HEK293T (cell line): ENCODE data around the gene SC5D.
A peak's percentile ranks its signal among the peaks of the same experiment; 100 is the strongest.

Source experiments
- CTCF ChIA-PET: fragments of 350-600 bp; formaldehyde crosslinking; extraction: SDS; loops from one replicate; lab custom pipeline; 2021; ENCODE audit warnings: antibody characterized with exemption, inconsistent platforms; lab: Yijun Ruan, JAX
- POLR2A ChIA-PET: fragments of 350-600 bp; formaldehyde crosslinking; extraction: SDS; loops from one replicate; lab custom pipeline; 2020; ENCODE audit warnings: antibody characterized with exemption, inconsistent platforms; lab: Yijun Ruan, JAX
- DNase-seq: peaks from one replicate; pipeline ENCODE4 v3.0.0; 2012; ENCODE audit warnings: mixed read lengths; ENCODE audit errors: extremely low spot score
- ARNT ChIP-seq: fragments of 450-650 bp; IDR thresholded peaks from 2 replicates; pipeline ENCODE4 v1.6.1; 2017; ENCODE audit warnings: mild to moderate bottlenecking
- BHLHE40 ChIP-seq: fragments of 450-650 bp; IDR thresholded peaks from 2 replicates; pipeline ENCODE4 v1.6.1; 2016; ENCODE audit warnings: mild to moderate bottlenecking, moderate library complexity, borderline replicate concordance
- CTBP1 ChIP-seq: fragments of 450-650 bp; IDR thresholded peaks from 2 replicates; pipeline ENCODE4 v1.6.1; 2016; ENCODE audit warnings: borderline replicate concordance
- ELF4 ChIP-seq: fragments of 450-650 bp; IDR thresholded peaks from 2 replicates; pipeline ENCODE4 v1.6.1; 2017; ENCODE audit warnings: antibody characterized with exemption
- FOXA1 ChIP-seq: fragments of 450-650 bp; IDR thresholded peaks from 2 replicates; pipeline ENCODE4 v1.6.1; 2016; ENCODE audit warnings: mild to moderate bottlenecking
- FOXK2 ChIP-seq: fragments of 450-650 bp; IDR thresholded peaks from 2 replicates; pipeline ENCODE4 v1.6.1; 2016; ENCODE audit warnings: mild to moderate bottlenecking
- FOXM1 ChIP-seq: fragments of 450-650 bp; IDR thresholded peaks from 2 replicates; pipeline ENCODE4 v1.6.1; 2017; ENCODE audit warnings: mild to moderate bottlenecking, borderline replicate concordance
- HDGF ChIP-seq: fragments of 450-650 bp; IDR thresholded peaks from 2 replicates; pipeline ENCODE4 v1.6.1; 2017; ENCODE audit warnings: antibody characterized with exemption, borderline replicate concordance
- L3MBTL2 ChIP-seq: fragments of 450-650 bp; conservative IDR thresholded peaks from 2 replicates; pipeline ENCODE4 v1.6.1; 2016; ENCODE audit warnings: mild to moderate bottlenecking
- LEF1 ChIP-seq: fragments of 450-650 bp; IDR thresholded peaks from 2 replicates; pipeline ENCODE4 v1.6.1; 2017; ENCODE audit warnings: mild to moderate bottlenecking, borderline replicate concordance
- NFRKB ChIP-seq: fragments of 450-650 bp; IDR thresholded peaks from 2 replicates; pipeline ENCODE4 v1.6.1; 2016; ENCODE audit warnings: mild to moderate bottlenecking, moderate library complexity
- PKNOX1 ChIP-seq: fragments of 450-650 bp; IDR thresholded peaks from 2 replicates; pipeline ENCODE4 v1.6.1; 2016
- SP1 ChIP-seq: fragments of 450-650 bp; IDR thresholded peaks from 2 replicates; pipeline ENCODE4 v1.6.1; 2017
- SUZ12 ChIP-seq: fragments of 450-650 bp; IDR thresholded peaks from 2 replicates; pipeline ENCODE4 v1.6.1; 2016; ENCODE audit warnings: mild to moderate bottlenecking
- TARDBP ChIP-seq: fragments of 450-650 bp; IDR thresholded peaks from 2 replicates; pipeline ENCODE4 v1.6.1; 2016
- ZNF384 ChIP-seq: fragments of 450-650 bp; IDR thresholded peaks from 2 replicates; pipeline ENCODE4 v1.6.1; 2016

SC5D gene

DNA sequence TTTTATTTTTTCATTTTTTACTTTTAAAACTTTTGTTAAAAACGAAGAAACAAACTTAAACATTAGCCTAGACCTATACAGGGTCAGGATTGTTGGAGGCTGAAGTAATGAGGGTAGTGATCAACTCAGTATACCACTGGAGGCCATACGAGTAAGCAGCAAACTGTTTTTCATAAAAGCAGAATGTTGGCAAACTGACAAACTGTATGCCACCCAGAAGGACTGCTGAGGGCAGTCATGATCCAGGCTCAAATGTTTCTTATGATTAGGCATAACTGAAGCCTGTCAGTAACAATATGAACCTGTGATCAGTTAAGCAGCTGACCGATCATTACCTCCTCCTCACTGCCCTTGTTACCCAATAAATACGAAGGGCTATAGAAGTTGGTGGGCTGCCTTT is 10.2 kb upstream of the SC5D start:
- DNase-seq: no peak
- ChIA-PET POLR2A (no interaction called here), CTCF (no interaction called here)
- TF ChIP-seq FOXK2: no peak
- TF ChIP-seq LEF1: no peak
- TF ChIP-seq SUZ12: no peak
- TF ChIP-seq SP1: no peak
- no peak for TF ChIP-seq L3MBTL2
- no peak for TF ChIP-seq HDGF
- TF ChIP-seq ELF4: no peak
- no peak for TF ChIP-seq NFRKB
- no peak for TF ChIP-seq TARDBP
- TF ChIP-seq BHLHE40: no peak
- TF ChIP-seq FOXA1: no peak
- no peak for TF ChIP-seq ZNF384
- TF ChIP-seq ARNT: no peak
- no peak for TF ChIP-seq PKNOX1
- no peak for TF ChIP-seq CTBP1
- TF ChIP-seq FOXM1: no peak

DNA sequence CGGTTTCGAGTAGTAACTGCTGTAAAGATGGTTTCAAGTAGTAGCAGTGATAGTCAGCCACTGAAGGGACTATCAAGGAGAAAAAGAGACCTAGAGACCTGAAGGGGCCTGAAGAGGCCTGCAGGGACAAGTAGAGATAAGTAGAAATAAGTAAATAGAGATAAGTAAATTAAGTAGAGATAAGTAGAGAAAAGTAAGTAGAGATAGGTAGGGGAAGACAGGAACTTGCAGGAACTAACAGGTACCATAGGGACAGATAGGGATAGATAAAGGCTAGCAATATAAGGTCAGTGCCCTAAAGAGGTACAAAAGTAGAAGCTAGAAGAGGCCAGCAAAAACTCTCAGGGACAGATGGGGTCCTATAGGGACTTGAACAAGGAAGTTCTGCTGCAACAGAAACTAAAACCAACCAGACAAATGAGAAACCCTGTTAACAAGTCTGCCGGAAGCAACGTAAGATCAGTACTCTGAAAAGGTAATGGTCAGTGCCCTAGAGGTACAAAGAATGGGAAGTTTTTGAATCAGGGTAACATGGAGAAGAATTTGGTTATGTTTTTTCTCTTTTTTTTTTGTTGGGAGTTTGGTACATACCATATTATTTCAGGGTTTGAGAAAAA is 9.6 kb upstream of the SC5D start:
- CTCF ChIA-PET: no interaction called here
- POLR2A ChIA-PET: no interaction called here

GRCh38 chr11:121291319-121291718 is 1.3 kb upstream of the SC5D start:
- CTCF ChIA-PET: no interaction called here
- DNase-seq: no peak
- TF ChIP-seq HDGF (no peak), ELF4 (no peak), FOXA1 (no peak), SP1 (no peak), CTBP1 (no peak), SUZ12 (no peak), ARNT (no peak), FOXM1 (no peak), FOXK2 (no peak), L3MBTL2 (no peak), LEF1 (no peak), TARDBP (no peak), ZNF384 (no peak)
- POLR2A ChIA-PET: interaction anchor here (1.5 to 1.7 kb wide), 4 partner anchors 9 to 56 kb away, joined by 8 to 14 read pairs (median 10); no protein-coding TSS in a partner anchor

More for the DNA sequence above, 9.6 kb upstream of the SC5D start:
- DNase-seq: no peak
- TF ChIP-seq SUZ12 (no peak), L3MBTL2 (no peak), PKNOX1 (no peak)

- no peak for TF ChIP-seq HDGF
- TF ChIP-seq L3MBTL2: peak; percentile 56
- CTCF ChIA-PET: interaction anchor here (0.6 kb wide), 2 partner anchors 178 to 299 kb away, joined by 3 read pairs; no protein-coding TSS in a partner anchor
- POLR2A ChIA-PET: interaction anchor here (0.9 to 1.8 kb wide), 14 partner anchors 9 to 283 kb away, joined by 3 to 14 read pairs (median 4); no protein-coding TSS in a partner anchor
Measured at GRCh38 chr11:121291896-121292494, 576 bp upstream of the SC5D start.

GRCh38 chr11:121293288-121293594 is 670 bp downstream of the SC5D start:
- no peak for TF ChIP-seq ZNF384
- no peak for TF ChIP-seq HDGF
- no peak for TF ChIP-seq NFRKB
- no peak for TF ChIP-seq PKNOX1
- TF ChIP-seq CTBP1: no peak
- TF ChIP-seq FOXA1: no peak
- no peak for TF ChIP-seq TARDBP
- no peak for TF ChIP-seq FOXM1
- no peak for TF ChIP-seq LEF1
- TF ChIP-seq L3MBTL2: no peak
- no peak for TF ChIP-seq SUZ12
- TF ChIP-seq FOXK2: no peak
- ChIA-PET CTCF (no interaction called here), POLR2A (interaction anchor here (1.2 to 1.8 kb wide), 2 partner anchors 48 to 54 kb away, joined by 3 to 9 read pairs; no protein-coding TSS in a partner anchor)
- no peak for DNase-seq

More at GRCh38 chr11:121291896-121292494, 576 bp upstream of the SC5D start:
- no peak for DNase-seq

DNA sequence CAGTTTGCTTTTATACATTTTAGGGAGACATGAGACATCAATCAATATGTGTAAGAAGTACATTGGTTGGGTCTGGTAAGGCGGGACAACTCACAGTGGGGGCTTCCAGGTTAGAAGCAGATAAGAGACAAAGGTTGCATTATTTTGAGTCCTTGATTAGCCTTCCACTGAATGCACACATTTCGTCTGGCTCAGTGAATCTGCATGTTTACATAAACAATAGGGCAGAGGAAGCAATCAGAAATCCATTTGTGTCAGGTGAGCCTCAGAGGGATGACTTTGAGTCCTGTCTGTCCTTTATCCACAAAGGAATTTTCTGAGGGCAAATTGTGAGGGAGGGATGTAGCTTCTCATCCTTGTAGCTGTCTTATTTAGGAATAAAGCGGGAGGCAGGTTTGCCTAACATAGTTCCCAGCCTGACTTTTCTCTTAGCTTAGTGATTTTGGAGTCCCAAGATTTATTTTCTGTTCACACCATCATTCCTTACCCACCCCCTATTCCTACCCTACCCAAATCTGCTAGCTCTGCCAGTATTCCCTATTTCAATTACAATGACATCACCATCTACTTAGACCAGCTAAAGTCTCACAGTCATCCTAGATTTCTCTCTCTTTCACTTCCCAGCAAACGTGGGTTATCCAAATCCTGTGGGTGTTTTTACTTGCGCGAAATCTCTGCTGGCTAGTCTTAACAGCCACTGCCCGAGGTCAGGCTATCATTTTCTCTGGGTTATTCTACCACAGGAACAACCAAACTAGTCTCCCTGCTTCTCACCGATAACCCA is 2.9 kb downstream of the SC5D start:
- DNase-seq: no peak
- POLR2A ChIA-PET: no interaction called here
- TF ChIP-seq PKNOX1: peak; percentile 64
- no peak for TF ChIP-seq TARDBP
- no peak for TF ChIP-seq NFRKB
- no peak for TF ChIP-seq ZNF384
- CTCF ChIA-PET: no interaction called here
